ENCODE measurements around the gene KLHL8.
A peak's percentile ranks its signal among the peaks of the same experiment; 100 is the strongest.

The KLHL8 gene

DNA sequence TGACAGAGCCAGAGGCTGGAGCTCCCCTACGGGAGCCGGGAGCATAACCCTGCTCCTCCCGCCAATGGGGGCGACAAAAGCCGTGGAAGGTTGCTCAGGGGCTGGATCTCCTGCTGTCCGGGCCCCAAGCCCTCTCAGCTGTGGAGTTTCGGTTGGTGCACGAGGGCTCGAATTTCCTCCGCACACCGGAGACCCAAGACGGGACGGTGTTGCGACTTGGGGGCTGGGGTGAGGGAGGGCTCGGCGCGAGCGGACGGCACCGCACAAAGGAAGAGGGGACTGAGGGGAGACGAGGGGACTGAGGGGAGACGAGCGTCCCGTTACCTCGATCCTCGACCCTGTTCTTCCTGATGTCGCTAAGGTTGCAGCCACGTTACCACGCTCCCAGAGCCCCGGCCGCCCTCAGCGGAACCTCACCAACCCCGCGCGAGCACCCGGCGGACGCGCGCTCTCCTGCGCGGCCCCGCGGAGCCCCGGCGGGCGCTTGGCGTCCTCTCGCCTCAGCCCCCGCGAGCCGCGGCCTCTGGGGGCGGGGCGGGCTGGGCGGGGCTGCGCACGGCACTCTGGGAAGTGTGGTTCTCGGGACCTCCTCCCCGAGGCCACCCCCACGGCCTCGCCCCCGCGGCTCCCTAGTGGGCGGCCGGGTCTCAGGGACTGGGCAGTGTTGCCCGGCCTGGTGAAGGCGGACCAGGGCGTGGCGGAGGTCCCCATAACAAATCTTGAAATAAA lies at the start of gene KLHL8:
Gene KLHL8 (minus strand): TSS at position 525 of the 729 bp plus-strand sequence. CDS start 25,079 bp downstream, outside the sequence.
- DNase-seq: peak; percentile 81 to 85

DNA sequence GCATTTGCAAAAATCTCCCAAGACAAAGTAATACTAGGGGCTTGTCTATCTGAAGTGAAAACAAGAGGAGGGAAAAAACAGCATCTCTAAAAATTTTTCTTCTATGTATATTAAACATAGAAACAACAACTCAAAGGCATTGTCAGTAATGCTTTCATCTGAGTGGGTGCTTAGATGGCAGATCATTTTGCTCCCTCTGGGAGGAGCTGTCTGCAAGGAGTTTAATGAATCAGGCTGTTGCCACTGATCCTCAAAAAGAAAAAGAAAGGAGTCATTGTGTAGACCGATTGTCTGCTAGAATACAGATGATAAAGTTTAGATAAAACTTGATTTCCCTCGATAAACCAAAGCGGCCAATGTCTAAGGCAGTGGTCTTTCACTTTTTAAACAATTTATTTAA lies 49.7 kb upstream of the KLHL8 start:
- peak in 1 of 2 experiments; percentile 38 for DNase-seq

- DNase-seq: no peak
These were observed 48.0 kb upstream of the KLHL8 start for GRCh38 chr4:87268411-87268810.

- no peak for DNase-seq
These were observed 46.6 kb upstream of the KLHL8 start for GRCh38 chr4:87266986-87267385.

- no peak for DNase-seq
These were observed 42.5 kb upstream of the KLHL8 start for GRCh38 chr4:87262886-87263285.

DNA sequence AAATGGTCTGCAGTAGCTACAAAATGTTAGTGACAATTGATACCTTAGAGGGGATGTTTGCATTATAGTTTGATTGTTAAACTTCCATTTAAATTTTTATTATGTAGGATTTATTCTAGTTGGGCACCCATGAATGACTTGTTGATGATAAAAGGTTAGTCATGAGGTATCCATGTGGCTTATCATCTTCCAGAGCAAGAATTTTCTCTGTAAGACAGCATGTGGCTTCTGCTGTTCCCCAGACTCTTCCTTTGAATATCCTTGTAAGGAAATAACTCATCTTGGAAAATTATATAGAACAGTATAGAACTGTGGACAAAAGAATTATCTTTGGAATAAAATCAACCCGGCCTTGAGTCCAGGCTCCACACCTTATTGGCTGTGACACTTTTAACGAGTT lies 40.1 kb upstream of the KLHL8 start:
- DNase-seq: no peak

DNA sequence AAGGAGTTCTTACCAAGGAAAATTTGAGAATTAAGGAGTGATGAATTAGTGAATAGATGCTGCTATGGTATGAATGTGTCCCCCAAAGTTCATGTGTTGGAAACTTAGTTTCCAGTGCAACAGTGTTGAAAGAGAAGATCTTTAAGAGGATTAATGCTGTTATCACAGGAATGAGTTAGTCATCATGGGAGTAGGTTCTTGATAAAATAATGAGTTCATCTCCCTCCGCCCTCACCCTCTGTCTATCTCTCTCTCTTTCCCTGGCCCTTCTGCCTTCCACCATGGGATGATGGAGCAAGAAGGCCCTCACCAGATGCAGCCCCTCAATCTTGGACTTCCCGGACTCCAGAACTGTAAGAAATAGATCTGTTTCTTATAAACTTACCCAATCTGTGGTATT lies 38.3 kb upstream of the KLHL8 start:
- DNase-seq: no peak

DNA sequence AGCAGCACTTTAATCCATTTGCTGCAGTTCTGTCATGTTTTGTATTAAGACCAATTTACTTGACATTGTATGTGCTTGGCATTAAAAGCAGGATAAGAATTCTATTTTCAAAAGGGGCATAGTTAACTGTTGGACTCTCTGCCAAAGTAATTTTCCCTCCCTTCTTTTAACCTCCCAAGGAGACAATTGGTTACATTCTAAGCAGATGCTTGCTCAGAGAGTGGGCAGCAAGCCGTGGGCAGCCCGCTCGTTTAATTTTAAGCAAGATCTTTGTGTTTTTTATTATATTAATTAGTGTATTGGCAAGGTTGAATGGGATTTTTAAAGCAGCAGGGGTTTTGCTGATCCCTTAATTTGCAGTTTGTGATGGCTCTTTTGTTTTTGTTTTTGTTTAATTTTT lies 37.1 kb upstream of the KLHL8 start:
- peak in 1 of 2 experiments; percentile 69 for DNase-seq

GRCh38 chr4:87255755-87256154 lies 35.3 kb upstream of the KLHL8 start:
- DNase-seq: no peak

GRCh38 chr4:87251106-87251505 lies 30.7 kb upstream of the KLHL8 start:
- DNase-seq: peak in 1 of 2 experiments; percentile 9

- DNase-seq: no peak
These were observed 29.9 kb upstream of the KLHL8 start for GRCh38 chr4:87250294-87250693.

DNA sequence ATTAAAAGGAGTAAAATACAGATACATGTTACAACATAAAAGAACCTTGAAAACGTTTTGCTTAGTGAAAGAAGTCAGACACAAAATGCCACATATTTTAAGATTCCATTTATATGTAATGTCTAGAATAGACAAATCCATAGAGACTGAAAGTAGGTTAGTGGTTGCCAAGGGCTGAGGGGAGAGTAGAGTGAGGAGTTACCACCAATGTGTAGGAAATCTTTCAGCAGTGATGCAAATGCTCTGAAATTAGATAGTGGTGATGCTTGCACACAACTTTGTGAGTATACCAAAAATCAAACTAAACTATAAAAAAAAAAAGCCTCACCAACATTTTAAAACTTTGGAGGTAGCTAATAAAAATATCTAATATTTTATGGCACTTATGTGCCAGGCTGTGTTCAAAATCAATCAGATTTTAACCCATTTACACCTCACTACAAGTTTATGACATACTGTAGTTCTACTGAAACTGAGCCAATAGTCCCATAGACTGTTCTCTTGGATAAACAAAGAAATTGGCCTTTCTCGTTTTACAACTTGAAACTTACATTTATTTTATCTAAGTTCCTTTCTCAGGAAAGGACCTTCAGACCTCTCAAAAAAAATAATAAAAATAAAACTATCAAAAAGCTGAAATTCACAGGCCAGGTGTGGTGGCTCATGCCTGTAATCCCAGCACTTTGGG lies 29.1 kb upstream of the KLHL8 start:
- DNase-seq: no peak

DNA sequence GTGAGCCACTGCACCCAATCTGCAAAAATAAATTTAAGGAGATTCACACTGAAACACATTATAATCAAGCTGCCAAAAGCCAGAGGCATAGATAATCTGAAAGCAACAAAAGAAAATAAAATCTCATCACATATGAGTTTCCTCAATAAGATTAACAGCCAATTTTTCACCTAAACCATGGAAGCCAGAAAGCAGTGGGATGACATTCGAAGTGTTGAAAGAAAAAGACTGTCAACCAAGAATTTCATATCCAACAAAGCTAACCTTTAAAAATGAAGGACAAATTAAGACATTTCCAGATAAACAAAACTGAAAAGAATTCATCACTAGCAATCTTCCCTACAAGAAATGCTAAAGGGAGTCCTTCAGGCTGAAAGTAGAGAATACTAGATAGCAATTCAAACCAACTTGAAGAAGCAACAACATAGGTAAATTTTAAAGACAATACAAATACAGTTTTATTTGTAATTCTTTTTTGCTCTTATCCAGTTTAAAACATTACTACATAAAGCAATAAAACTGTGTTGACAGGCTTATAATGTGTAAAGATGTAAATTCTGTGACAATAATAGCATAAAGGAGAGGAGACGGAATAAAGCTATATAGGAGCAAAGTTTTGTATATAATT lies 23.1 kb upstream of the KLHL8 start:
- no peak for DNase-seq

- DNase-seq: no peak
These were observed 20.9 kb upstream of the KLHL8 start for GRCh38 chr4:87241336-87241735.

- DNase-seq: peak in 1 of 2 experiments; percentile 69
These were observed 19.9 kb upstream of the KLHL8 start for GRCh38 chr4:87240341-87240740.

GRCh38 chr4:87239821-87240220 lies 19.4 kb upstream of the KLHL8 start:
- DNase-seq: no peak

- DNase-seq: no peak
These were observed 18.8 kb upstream of the KLHL8 start for GRCh38 chr4:87239194-87239593.

GRCh38 chr4:87236861-87237260 lies 16.4 kb upstream of the KLHL8 start:
- no peak for DNase-seq

GRCh38 chr4:87235020-87235671 lies 14.7 kb upstream of the KLHL8 start:
- DNase-seq: no peak

DNA sequence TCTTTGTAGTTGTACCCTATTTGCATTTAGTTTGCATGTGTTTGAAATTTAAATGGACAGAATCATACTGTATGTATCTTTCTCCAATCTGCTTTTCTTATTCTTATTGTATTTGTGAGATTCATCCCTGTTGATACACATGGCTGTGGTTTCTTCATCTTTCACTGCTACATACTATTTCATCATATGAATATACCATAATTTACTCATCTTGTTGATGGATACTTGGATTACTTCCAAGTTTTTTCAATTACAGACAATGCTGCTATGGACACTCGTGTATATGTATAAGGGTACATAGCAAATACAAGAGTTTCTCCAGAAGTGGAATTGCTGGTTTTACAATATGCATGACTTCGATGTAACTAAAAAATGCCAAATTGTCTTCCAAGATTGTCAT lies 11.8 kb upstream of the KLHL8 start:
- no peak for DNase-seq

GRCh38 chr4:87230806-87231205 lies 10.4 kb upstream of the KLHL8 start:
- DNase-seq: no peak

DNA sequence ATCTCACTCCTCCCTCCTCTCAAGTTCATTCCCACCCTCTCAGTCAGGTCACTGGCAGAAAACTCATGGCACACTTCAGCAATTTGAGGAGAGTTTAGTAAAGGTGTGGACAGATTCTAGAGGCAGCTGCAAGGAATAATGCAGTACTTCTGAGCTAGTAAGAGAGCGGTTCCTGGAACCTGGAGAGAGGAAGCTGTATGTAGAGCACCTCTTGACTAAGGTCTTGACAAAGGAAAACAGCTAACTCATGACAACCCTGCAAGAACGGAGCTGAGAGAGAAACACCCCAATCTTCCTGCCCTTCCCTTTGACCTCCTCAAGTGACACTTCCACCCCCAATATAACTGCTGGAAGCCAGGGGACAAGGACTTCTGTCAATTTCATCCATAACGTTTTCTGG lies 9.6 kb upstream of the KLHL8 start:
- DNase-seq: no peak

DNA sequence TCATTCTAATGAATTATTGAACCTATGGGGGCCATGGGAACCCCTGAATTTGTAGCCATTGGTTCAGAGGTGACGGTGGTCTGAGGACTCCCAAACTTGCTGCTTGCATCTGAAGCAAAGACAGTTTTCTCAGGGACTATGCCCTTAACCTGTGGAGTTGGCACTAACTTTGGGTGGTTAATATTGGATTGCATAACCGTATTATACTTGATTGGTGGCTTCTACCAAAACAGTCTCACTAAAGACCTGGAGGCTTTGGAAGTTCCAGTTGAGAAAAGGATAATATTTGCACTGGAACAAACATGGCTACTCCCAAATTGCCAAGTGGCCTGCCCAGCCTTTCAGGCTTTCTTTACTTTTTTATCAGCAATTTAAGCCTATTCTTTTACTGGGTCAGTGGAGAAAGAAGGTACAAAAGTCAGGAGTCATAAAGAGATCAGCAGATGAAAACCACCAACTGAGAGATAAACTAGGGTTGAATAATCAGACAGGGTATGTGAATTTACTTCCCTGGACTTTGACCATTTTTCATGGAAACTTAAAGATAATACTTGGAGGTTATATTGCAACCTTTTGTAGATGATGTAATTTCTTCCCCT lies 7.9 kb upstream of the KLHL8 start:
- no peak for DNase-seq
